Common myeloid progenitor, CD34-positive (primary cell): ENCODE measurements around the gene DENND10.
"Not testable (repeated sequence)": the region's sequence is repeated elsewhere in the genome, so short reads cannot be mapped to it uniquely, and the experiment has no call there.

Experiments
- CTCF ChIA-PET: fragments of 350-600 bp; sonication (Branson Sonifier 250); formaldehyde crosslinking; loops from one replicate; lab custom pipeline; 2021; ENCODE audit warnings: antibody characterized with exemption; lab: Charles Lee
- POLR2A ChIA-PET: fragments of 350-600 bp; sonication (Branson Sonifier 250); formaldehyde crosslinking; loops from one replicate; lab custom pipeline; 2021; ENCODE audit warnings: antibody characterized with exemption; lab: Charles Lee
- DNase-seq, 3 donors: peaks; one replicate each; pipeline versions ENCODE4 v3.0.0 to v3.0.0-alpha.2; 2013
- H3K27ac ChIP-seq, 2 experiments: 1 replicate in 1 of 2; 2 replicates in 1 of 2; pipeline ENCODE4 v1.7.0; 2013; ENCODE audit warnings: inconsistent platforms in 2 of 2, low read length in 2 of 2, mild to moderate bottlenecking in 2 of 2, low read depth in 1 of 2, moderate library complexity in 1 of 2; ENCODE audit not compliant: severe bottlenecking in 2 of 2, insufficient read depth in 1 of 2, poor library complexity in 1 of 2
- H3K27me3 ChIP-seq, 5 experiments: replicated peaks in 2 of 5; 1 replicate in 3 of 5; 2 replicates in 2 of 5; pipeline versions ENCODE4 v1.6.1 to v1.7.0; 2013; ENCODE audit warnings: low read length in 4 of 5, mild to moderate bottlenecking in 2 of 5, moderate library complexity in 2 of 5, inconsistent platforms in 1 of 5; ENCODE audit not compliant: insufficient read depth in 5 of 5, control insufficient read depth in 4 of 5
- H3K36me3 ChIP-seq, 4 experiments: 1 replicate in 2 of 4; 2 replicates in 2 of 4; pipeline versions ENCODE4 v1.6.1 to v1.7.0; 2013; ENCODE audit warnings: low read length in 3 of 4, control low read depth in 1 of 4, mild to moderate bottlenecking in 1 of 4; ENCODE audit not compliant: control insufficient read depth in 4 of 4, insufficient read depth in 4 of 4
- H3K4me1 ChIP-seq, 4 experiments: 1 replicate in 3 of 4; 2 replicates in 1 of 4; pipeline versions ENCODE4 v1.6.1 to v1.7.1; 2013; ENCODE audit warnings: low read length in 3 of 4, mild to moderate bottlenecking in 3 of 4, control low read depth in 1 of 4, inconsistent platforms in 1 of 4, moderate library complexity in 1 of 4; ENCODE audit not compliant: control insufficient read depth in 4 of 4, insufficient read depth in 4 of 4; ENCODE audit errors: control extremely low read depth in 1 of 4
- H3K4me3 ChIP-seq, 7 experiments: 1 replicate in 4 of 7; 2 replicates in 3 of 7; pipeline versions ENCODE4 v1.5.1 to v1.7.0; 2013; ENCODE audit warnings: mild to moderate bottlenecking in 7 of 7, low read length in 6 of 7, moderate library complexity in 6 of 7, inconsistent platforms in 2 of 7, low read depth in 2 of 7, control low read depth in 1 of 7; ENCODE audit not compliant: insufficient read depth in 4 of 7, control insufficient read depth in 1 of 7; ENCODE audit errors: extremely low read depth in 1 of 7
- H3K9me3 ChIP-seq, 5 experiments: 1 replicate in 4 of 5; 2 replicates in 1 of 5; pipeline versions ENCODE4 v1.6.1 to v1.7.1; 2013; ENCODE audit warnings: low read length in 4 of 5, mild to moderate bottlenecking in 2 of 5, inconsistent platforms in 1 of 5, low read depth in 1 of 5, moderate library complexity in 1 of 5; ENCODE audit not compliant: control insufficient read depth in 4 of 5, insufficient read depth in 2 of 5; ENCODE audit errors: control extremely low read depth in 1 of 5
- WGBS: methylation state at CpG from one replicate; pipeline ENCODE4 v1.1.5; 2013; ENCODE audit not compliant: insufficient coverage; 5-methylcytosine and 5-hydroxymethylcytosine counted together

The DENND10 gene

GRCh38 chr10:119177708-119178371 is 73.9 kb downstream of the DENND10 start:
- Histone ChIP-seq H3K36me3 (peaks cover 6 to 33% (median 24%) of the 10 kb centered on the region in 4 experiments), H3K9me3 (no peaks in the 10 kb centered on the region), H3K4me1 (peaks cover 5 to 24% (median 18%) of the 10 kb centered on the region in 4 experiments), H3K27ac (peak overlapping the region in 1 of 2 experiments; percentile 89), H3K27me3 (no peaks in the 10 kb centered on the region), H3K4me3 (peak overlapping the region; percentile 61 to 98 (median 86))
- POLR2A ChIA-PET = no interaction called here
- 15% methylated on average over 17 of the region's 21 CpGs for WGBS
- CTCF ChIA-PET = interaction anchor here (1.8 to 2.6 kb wide), 3 partner anchors 10 to 20 kb away, joined by 5 to 7 read pairs (median 6); no protein-coding TSS in a partner anchor
- peak in 2 of 3 donors; percentile 52 to 65 for DNase-seq

GRCh38 chr10:119178372-119179119 is 74.6 kb downstream of the DENND10 start, which contains the start of gene PRDX3:
Gene PRDX3 (minus strand): TSS chr10:119178812. CDS start chr10:119178790, 22 bp downstream.
- POLR2A ChIA-PET = no interaction called here
- Histone ChIP-seq H3K4me1 (peaks cover 5 to 24% (median 18%) of the 10 kb centered on the region in 4 experiments), H3K36me3 (peaks cover 6 to 31% (median 21%) of the 10 kb centered on the region in 4 experiments), H3K27me3 (no peaks in the 10 kb centered on the region), H3K4me3 (peak within 1 kb of the TSS; percentile 61 to 98 (median 86)), H3K9me3 (no peaks in the 10 kb centered on the region), H3K27ac (peak within 1 kb of the TSS; percentile 79 to 89)
- DNase-seq = peak; percentile 87 to 92 (median 91)
- 0% methylated on average over 44 of the region's 45 CpGs for WGBS
- CTCF ChIA-PET = interaction anchor here (2.0 to 2.7 kb wide), 2 partner anchors 11 to 20 kb away, joined by 11 to 14 read pairs; no protein-coding TSS in a partner anchor

DNA sequence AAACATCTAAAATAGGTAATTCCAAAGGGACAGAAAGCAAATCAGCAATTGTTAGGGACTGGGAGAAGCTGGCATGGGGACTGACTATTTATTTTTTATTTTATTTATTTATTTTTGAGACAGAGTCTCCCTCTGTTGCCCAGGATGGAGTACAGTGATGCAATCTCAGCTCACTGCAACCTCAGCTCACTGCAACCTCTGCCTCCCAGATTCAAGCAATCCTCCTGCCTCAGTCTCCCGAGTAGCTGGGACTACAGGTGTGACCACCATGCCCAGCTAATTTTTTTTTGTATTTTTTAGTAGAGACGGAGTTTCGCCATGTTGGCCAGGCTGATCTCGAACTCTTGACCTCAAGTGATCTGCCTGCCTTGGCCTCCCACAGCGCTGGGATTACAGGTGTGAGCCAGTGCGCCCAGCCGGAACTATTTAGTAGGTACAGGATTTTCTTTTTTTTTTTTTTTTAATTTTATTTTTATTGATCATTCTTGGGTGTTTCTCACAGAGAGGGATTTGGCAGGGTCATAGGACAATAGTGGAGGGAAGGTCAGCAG is 77.0 kb downstream of the DENND10 start:
- CTCF ChIA-PET = interaction anchor here (0.6 to 2.7 kb wide), 6 partner anchors 8 to 221 kb away, joined by 3 to 14 read pairs (median 4); no protein-coding TSS in a partner anchor
- WGBS = 96% methylated on average over 3 of the region's 7 CpGs
- H3K27me3 ChIP-seq, H3K9me3 ChIP-seq, H3K27ac ChIP-seq, DNase-seq, H3K4me3 ChIP-seq: not testable (repeated sequence)
- Histone ChIP-seq H3K4me1 (peaks cover 5 to 24% (median 18%) of the 10 kb centered on the region in 4 experiments), H3K36me3 (peaks cover 2 to 12% (median 8%) of the 10 kb centered on the region in 4 experiments)
- POLR2A ChIA-PET = interaction anchor here (0.7 kb wide), 1 partner anchor 9 kb away, joined by 3 read pairs; no protein-coding TSS in a partner anchor

DNA sequence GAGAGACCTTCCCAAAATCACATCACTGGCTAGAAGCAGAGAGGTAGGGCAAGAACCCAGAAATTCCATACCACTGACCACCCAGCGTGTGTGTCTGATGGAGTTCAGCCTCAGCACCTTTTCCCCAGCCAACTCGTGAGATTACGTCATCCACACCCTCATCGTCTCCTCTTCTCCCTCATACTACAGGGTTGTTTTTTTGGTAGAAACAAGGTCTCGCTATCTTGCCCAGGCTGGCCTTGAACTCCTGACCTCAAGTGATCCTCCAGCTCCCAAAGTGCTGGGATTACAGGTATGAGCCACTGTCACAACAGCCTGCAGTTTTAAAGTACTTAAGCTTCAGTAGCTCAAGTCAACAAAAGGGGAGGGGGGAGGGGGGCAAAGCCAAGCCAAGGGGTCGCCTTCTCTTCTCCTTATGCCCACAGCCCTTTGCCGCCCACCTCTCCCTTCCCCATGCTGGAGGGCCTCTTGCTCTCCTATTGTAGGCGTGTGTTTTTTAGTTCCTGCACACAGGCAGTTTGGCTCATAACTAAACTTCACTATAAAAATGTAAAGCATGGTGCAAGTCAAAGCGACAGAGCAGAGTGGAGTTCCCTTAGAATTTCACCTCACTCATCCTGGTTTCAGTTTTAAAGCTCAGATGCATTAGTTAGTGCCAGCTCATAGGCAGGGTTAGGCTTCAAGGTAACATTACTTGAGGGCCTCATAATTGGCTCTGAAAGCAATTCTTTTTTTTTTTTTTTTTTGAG is 79.9 kb downstream of the DENND10 start:
- no peak for DNase-seq
- H3K27me3 ChIP-seq = no peaks in the 10 kb centered on the region
- POLR2A ChIA-PET = no interaction called here
- CTCF ChIA-PET = interaction anchor here (0.6 to 1.0 kb wide), 3 partner anchors 16 to 236 kb away, joined by 3 to 4 read pairs (median 3); no protein-coding TSS in a partner anchor
- no peak overlapping the region for H3K4me3 ChIP-seq
- H3K27ac ChIP-seq = no peak overlapping the region
- no peaks in the 10 kb centered on the region for H3K9me3 ChIP-seq
- peaks cover 0 to 8% (median 5%) of the 10 kb centered on the region in 4 experiments for H3K4me1 ChIP-seq
- no peaks in the 10 kb centered on the region for H3K36me3 ChIP-seq
- 100% methylated on average over 2 of the region's 9 CpGs for WGBS
